Adrenal gland (tissue), 5 donors: ENCODE measurements around the gene C1orf50.

Source experiments
- POLR2A ChIP-seq, 2 donors: fragments of 450-650 bp; IDR thresholded peaks; one replicate each; pipeline ENCODE4 v1.6.1; 2017; ENCODE audit warnings: antibody characterized with exemption in 2 of 2, mild to moderate bottlenecking in 2 of 2, moderate library complexity in 1 of 2
- TF ChIP-seq, protein P1 (sequence below), 6 experiments: fragments of 450-650 bp in 4 of 6; fragments of 200-600 bp in 2 of 6; sonication (generic) in 1 of 6; IDR thresholded peaks; 1 replicate in 5 of 6; 2 replicates in 1 of 6; pipeline versions ENCODE4 v1.5.1 to v1.8.0; 2016 to 2021; ENCODE audit warnings: antibody characterized with exemption in 6 of 6, mild to moderate bottlenecking in 2 of 6, moderate library complexity in 1 of 6
- donor health status: DM: no; HTN: no; CAD: no.

- TF ChIP-seq POLR2A (IDR thresholded peaks at IDR 0.05), result no peak
- TF ChIP-seq, protein P1, sequence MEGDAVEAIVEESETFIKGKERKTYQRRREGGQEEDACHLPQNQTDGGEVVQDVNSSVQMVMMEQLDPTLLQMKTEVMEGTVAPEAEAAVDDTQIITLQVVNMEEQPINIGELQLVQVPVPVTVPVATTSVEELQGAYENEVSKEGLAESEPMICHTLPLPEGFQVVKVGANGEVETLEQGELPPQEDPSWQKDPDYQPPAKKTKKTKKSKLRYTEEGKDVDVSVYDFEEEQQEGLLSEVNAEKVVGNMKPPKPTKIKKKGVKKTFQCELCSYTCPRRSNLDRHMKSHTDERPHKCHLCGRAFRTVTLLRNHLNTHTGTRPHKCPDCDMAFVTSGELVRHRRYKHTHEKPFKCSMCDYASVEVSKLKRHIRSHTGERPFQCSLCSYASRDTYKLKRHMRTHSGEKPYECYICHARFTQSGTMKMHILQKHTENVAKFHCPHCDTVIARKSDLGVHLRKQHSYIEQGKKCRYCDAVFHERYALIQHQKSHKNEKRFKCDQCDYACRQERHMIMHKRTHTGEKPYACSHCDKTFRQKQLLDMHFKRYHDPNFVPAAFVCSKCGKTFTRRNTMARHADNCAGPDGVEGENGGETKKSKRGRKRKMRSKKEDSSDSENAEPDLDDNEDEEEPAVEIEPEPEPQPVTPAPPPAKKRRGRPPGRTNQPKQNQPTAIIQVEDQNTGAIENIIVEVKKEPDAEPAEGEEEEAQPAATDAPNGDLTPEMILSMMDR (IDR thresholded peaks at IDR 0.05), result no peak
These were observed 53.8 kb downstream of the C1orf50 start for GRCh38 chr1:42820813-42821212.
